GM18909 (cell line): ENCODE data around the gene LRSAM1.

Experiments used
- ATAC-seq: cut with Tn5 transposase; IDR thresholded peaks from one replicate; pipeline ENCODE4 v1.9.1; 2021; ENCODE audit warnings: mild to moderate bottlenecking; ENCODE audit not compliant: unreplicated experiment, poor library complexity

The LRSAM1 gene

GRCh38 chr9:127507751-127508648 is 56.7 kb downstream of the LRSAM1 start:
- ATAC-seq = no peak

- ATAC-seq = no peak
Measured at GRCh38 chr9:127508901-127509260, 57.6 kb downstream of the LRSAM1 start.

- no peak for ATAC-seq
Measured at GRCh38 chr9:127509261-127509954, 58.1 kb downstream of the LRSAM1 start.

DNA sequence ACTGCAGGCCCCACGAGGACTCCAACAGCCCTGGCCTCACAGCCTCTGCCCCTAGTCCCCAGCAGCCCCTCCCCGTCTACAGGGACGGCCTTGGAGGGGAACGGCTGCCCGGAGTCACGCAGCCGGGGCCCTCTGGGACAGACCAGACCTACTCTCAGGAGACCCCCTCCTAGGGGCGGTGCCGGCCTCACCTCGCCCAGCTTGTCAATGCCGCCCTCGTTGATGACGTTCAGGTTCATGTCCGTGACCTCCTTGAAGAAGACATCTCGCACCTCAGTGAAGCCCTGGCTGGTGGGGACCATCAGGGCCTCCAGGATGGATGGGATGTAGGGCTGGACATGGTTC is 58.6 kb downstream of the LRSAM1 start:
- no peak for ATAC-seq

DNA sequence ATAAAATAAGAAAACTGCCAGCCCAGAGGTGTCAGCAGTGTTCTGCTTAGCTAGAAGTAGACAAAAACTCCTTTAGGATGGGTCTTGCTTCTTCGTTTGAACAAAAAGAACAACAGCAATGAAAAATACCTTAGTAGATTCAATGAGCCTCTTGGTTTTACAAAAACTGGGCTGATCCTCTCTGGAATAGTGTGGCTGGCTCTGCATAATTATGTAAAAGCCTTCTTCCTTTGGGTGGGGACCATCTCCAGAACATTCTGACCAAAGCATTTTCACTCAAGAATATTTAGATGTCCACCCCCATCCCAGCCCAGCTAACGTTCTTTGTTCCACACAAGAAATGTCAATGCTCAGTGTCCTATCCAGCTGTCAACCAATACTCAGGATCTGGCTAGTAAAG is 63.2 kb downstream of the LRSAM1 start:
- no peak for ATAC-seq

DNA sequence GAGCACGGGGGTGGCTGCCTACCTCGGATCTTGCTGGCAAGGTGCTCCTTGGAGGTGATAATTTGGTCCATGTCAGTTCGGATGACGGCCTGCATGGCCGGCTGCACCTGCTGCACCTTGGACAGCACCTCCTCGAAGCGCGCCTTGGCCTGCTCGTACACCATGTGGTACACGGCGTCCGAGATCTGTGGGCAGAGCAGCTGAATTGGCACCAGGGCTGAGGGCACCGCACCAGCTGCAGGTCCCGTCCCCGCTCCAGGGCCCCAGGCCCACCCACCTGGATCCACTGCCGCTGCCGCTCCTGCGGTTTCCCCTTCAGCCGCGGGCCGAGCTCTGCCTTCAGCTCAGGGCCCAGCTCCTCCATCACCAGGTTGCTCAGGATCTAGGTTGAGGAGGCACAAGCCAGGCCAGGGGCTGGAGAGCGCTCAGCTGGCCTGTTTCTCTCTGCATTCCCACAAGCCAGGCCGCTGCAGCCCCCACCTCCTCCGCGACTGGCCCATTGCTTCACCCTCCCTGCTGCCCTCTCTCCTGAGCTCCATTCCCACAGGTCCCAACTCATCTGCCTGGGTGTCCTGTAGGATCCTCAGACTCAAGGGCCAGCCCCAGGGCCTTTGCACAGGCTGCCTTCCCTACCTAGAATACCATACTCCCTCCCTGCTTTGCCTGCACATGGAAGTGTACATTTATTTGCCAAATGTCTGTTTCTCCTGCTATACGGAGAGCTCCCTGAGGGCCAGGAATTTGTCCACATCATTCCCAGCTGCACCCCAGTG is 65.7 kb downstream of the LRSAM1 start:
- ATAC-seq = no peak

GRCh38 chr9:127517620-127518019 is 66.3 kb downstream of the LRSAM1 start:
- ATAC-seq = no peak

DNA sequence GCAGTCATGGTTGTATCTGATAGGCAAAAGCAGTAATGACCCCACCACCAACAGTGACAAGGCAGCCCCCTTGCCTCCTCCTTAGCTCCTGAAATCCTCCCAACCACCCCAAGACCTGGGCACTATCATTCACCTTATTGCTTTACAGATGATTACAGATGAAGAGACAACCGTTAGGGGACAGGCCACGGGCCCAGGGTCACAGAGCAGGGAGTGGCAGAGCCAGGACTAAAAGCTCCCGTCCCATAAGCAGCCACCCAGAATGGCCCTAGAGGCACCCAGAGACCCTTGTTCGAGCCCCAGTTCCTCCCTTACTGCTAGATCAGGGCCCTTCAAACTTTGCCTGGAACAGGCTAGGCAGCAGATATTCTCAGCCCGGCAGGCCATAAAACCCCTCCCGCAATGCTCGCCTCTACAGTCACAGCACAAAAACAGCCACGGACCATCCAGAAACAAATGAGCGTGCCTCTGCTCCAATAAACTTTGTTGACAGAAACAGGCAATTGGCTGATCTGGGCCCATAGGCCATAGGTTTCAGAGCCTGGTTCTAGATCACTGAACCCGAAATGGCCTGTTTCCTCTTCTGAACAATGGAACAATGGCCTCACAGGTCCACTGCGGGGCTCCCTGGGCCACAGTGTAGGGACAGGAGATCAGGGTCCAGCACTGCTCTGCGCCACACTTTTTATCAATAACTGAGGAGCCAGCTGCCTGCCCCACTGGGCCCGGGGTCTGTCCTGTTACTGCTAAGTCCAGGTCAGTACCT is 67.0 kb downstream of the LRSAM1 start:
- ATAC-seq = no peak

DNA sequence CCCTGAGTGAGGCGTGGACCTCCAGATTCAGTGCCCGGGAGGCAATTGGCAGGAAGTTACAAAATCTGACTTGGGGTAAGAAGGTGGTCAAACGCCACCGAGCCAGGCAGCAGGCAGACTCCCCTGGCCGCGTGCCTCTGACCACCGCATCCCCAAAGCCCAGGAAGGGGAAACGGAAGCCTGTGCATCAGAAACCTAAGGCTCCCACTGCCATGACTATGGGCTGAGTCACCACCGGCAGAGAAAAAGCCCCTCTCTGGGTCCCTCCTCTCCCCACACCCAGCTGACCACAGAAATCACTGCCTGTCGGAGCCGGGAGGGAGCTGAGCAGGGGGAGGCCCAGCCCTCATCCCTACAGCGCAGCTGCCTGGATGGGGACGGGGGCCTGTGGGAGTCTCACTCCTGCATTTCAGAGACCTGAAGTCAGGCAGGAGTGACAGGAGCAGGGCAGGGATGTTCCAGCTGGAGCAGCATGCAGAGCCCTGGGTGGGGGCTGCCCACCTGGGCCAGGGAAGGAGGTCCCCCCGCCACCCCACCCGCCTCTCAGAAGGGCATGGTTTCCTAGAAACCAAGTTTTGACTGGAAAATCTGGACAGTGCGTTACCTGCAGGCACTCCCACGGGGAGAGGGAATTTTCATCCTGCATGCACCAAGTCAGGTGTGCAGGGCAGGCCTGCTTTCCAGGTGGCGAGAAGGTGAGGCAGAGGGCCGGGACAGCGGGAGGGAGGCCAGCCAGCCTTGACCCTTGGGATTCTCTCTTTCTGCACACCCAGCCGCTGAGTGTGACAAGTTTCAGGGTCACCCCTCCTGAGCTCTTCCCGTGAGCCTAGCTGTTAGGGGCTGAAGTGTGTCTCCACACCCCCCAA is 68.2 kb downstream of the LRSAM1 start:
- no peak for ATAC-seq

DNA sequence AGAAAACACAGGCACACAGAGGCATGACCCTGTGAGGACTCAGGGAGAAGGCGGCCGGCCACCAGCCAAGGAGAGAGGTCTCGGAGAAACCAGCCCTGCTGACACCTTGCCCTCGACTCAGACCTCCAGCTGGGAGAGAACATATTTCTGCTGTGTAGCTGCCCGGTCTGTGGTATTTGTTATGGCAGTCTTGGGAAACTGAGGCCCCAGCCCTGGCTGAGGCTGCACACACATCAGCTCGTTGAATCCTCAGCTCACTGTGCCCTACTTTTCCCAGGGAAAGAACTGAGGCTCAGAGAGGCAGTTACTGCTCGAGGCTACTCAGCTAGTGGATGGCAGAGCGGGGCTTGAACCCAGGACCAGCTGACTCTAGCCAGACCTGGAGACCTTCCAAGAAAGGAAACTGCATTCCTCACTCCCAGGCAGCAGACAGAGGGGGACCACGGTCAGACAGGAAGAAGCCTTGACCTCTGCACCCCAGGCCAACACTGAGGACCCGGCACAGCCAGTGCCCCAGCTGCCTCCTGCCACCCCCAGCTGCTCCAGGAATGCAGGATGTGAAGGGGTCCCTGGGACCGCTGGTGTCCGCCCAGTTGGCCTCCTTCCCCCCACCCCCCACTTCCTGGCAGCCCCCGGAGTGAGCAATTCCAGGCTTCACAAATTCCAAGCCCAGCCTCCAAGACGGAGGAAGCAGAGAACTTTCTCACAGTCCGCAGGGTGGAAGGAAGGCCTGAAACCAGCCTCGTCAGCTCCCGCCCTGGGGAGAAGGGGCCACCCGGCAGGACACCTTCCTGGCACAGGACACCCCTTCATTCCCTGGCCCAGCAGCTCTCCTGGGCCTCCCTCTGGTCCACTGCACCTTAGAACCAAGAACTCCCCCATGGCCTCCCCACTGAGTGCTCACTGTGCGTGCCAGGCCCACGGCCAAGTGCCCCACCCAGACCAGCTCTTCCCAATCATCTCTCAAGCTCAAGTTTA is 69.9 kb downstream of the LRSAM1 start:
- ATAC-seq = no peak

DNA sequence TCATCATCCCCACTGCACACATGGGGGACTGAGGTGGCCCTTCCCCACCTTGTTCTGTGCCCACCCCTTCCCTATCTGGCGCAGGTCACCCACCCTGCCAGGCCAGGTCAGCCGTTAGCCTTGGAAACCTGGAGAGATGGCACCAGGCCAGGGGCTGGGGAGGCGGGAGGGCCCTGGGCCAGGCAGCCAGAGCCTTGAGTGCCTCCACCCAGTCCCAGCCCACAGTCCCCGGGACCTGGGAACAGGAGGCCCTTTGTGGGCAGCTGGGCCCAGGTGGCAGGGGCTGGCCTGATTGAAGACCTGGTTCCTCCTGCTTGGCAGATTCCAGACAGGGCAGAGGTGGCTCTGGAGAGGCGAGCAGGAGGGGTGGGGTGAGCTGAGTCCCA is 70.6 kb downstream of the LRSAM1 start:
- no peak for ATAC-seq

GRCh38 chr9:127522727-127523126 is 71.4 kb downstream of the LRSAM1 start:
- ATAC-seq = no peak

DNA sequence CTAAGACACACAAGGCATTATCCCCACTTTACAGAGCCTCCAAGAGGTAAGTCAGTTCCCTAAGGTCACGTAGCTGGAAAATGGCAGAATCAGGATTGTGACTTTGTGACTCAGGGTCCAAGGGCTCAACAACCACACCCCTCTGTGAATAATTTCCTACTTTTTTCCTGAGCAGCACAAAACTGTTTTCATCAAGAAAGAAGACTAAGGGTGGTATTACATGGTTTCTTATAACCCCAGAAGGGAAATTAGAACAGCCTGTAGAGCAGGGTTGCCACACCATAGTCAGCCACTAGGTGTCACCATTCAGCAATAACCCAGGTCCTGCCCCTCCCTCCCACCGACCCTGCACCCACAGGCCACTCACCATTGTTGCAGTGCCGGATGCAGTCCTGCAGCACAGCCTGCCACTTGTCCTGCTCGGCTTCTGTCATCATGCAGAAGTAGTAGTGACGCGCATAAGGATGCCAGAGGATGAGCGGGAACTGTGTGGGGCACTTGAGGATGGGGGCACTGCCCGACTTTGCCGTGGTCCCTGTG is 72.1 kb downstream of the LRSAM1 start:
- no peak for ATAC-seq

- ATAC-seq = no peak
Measured at GRCh38 chr9:127524373-127524772, 73.1 kb downstream of the LRSAM1 start.

DNA sequence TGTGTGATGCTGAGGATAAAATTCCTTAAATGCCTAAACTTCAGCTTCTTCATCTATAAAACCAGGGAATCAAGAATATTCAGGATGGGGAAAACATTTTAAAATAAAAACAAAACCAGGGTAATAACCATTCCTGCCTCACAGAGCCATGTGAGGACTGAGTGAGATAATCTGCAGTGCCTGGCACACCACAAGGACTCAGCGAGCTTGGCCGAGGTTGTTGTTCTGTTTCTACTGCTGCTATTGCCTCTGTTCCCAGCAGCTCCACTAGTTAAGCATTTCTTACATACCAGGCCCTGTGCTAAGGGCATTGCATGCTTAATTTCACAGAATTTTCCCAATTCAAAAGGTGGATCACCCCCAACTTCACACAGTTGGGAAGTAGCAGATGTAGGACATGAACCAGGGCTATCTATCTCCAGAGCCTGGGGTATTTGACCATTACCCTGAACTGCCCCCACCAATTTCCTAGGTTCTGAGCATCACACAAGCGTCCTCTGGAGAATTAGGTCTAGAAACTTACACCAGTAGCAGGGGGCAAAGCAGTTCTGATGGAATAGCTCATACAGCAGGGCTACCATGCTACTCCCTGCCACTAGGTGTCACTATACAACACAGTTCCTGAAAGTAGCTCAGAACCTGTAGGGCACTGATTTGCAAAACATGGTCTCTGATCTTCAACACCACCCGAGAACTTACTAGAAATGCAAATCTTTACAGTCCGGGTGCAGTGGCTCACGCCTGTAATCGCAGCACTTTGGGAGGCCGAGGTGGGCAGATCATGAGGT is 74.3 kb downstream of the LRSAM1 start:
- ATAC-seq = no peak

- no peak for ATAC-seq
Measured at GRCh38 chr9:127526655-127527559, 75.6 kb downstream of the LRSAM1 start.
